ENCODE measurements around the gene CALCOCO1. TPM values are rescaled to one million over a fixed set of nuclear protein-coding genes. Genes with fewer than 3 reads are reported as not detected.
A peak's percentile ranks its signal among the peaks of the same experiment; 100 is the strongest.

The CALCOCO1 gene
- total and polyA plus RNA-seq, 10 of the 15 experiments (the other 5 are each of a cell fraction or from before 2014, with no cell fraction given): 2.8 to 55.9 (median 13.7) TPM

- TF ChIP-seq ZBTB4 (CRISPR knock-in tag; IDR thresholded peaks at IDR 0.05): no peak
- TF ChIP-seq MXI1 (IDR thresholded peaks at IDR 0.05; ENCODE audit: low read depth, low read length): peak; percentile 68
- TF ChIP-seq, protein P1, sequence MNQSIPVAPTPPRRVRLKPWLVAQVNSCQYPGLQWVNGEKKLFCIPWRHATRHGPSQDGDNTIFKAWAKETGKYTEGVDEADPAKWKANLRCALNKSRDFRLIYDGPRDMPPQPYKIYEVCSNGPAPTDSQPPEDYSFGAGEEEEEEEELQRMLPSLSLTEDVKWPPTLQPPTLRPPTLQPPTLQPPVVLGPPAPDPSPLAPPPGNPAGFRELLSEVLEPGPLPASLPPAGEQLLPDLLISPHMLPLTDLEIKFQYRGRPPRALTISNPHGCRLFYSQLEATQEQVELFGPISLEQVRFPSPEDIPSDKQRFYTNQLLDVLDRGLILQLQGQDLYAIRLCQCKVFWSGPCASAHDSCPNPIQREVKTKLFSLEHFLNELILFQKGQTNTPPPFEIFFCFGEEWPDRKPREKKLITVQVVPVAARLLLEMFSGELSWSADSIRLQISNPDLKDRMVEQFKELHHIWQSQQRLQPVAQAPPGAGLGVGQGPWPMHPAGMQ (IDR thresholded peaks at IDR 0.05; ENCODE audit: borderline replicate concordance): no peak
- no peak for TF ChIP-seq CHD4 (IDR thresholded peaks at IDR 0.05)
- no peak for TF ChIP-seq ZNF384 (IDR thresholded peaks at IDR 0.05; ENCODE audit: borderline replicate concordance, low read depth, low read length)
- TF ChIP-seq POLR2AphosphoS2 (IDR thresholded peaks at IDR 0.05; ENCODE audit: low read depth, low read length): no peak
- TF ChIP-seq KDM1A (IDR thresholded peaks at IDR 0.05; ENCODE audit: borderline replicate concordance): no peak
- no peak for TF ChIP-seq FOS (IDR thresholded peaks at IDR 0.05; ENCODE audit: borderline replicate concordance, extremely low read depth, insufficient read length)
- TF ChIP-seq RAD51 (IDR thresholded peaks at IDR 0.05): peak; percentile 70
- peak; percentile 77 for TF ChIP-seq MYC (IDR thresholded peaks at IDR 0.05; ENCODE audit: insufficient read depth, insufficient read length, insufficient replicate concordance, low read length, severe bottlenecking)
- TF ChIP-seq NKRF (conservative IDR thresholded peaks at IDR 0.05): peak; percentile 98
- TF ChIP-seq MEF2B (IDR thresholded peaks at IDR 0.05; ENCODE audit: partially characterized antibody, poor library complexity, severe bottlenecking): no peak
- TF ChIP-seq KAT2A (conservative IDR thresholded peaks at IDR 0.05; ENCODE audit: control insufficient read depth, low read depth, low read length): no peak
- no peak for TF ChIP-seq ZBTB11 (CRISPR knock-in tag; IDR thresholded peaks at IDR 0.05)
- TF ChIP-seq ESRRA (IDR thresholded peaks at IDR 0.05; ENCODE audit: low read length): peak; percentile 88
- no peak for TF ChIP-seq EED (IDR thresholded peaks at IDR 0.05; ENCODE audit: low read depth)
- TF ChIP-seq GATAD2B (conservative IDR thresholded peaks at IDR 0.05; ENCODE audit: low read depth): 0 out of 2 replicates have a peak, but pooled peaks have one; percentile 19
- peak; percentile 98 for TF ChIP-seq SIN3A (IDR thresholded peaks at IDR 0.05; ENCODE audit: low read depth, low read length)
- TF ChIP-seq ATF7 (IDR thresholded peaks at IDR 0.05; ENCODE audit: low read depth): peak; percentile 98
These were observed at the start of gene CALCOCO1 (continued) for GRCh38 chr12:53727310-53728041.

All from GM12878 (cell line).